Stimulated activated CD8-positive, alpha-beta memory T cell treated with anti-CD3 and anti-CD28 coated beads, Interleukin-12 subunit alpha, Interleukin-12 subunit beta, amount 100 ng/mL, for 1 hour (primary cell): Measurements from ENCODE around the gene ZDHHC7.
"Not testable (repeated sequence)": the region's sequence is repeated elsewhere in the genome, so short reads cannot be mapped to it uniquely, and the experiment has no call there.

Experiments used
- DNase-seq: peaks from one replicate; pipeline ENCODE4 v3.0.0-alpha.2; 2020; ENCODE audit warnings: low read depth

The ZDHHC7 gene

DNA sequence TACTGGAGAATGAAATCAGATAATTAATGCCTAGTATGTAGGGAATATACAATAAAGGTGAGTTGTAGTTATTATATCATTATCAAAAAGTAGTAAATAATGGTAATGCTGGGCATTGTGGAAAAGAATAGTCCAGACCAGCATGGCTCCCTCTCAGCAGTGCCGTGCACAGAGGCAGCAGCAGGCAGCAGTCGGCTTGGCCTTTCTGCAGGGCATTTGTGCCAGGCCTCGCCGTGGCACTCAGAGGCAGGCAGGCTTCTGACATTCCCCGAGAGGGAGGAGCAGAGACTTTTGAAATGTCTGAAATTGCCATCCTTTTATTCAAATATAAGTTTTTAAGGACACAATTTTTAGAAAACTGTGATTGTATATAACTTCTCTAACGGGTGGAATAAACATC lies 31.3 kb upstream of the ZDHHC7 start:
- no peak for DNase-seq

DNA sequence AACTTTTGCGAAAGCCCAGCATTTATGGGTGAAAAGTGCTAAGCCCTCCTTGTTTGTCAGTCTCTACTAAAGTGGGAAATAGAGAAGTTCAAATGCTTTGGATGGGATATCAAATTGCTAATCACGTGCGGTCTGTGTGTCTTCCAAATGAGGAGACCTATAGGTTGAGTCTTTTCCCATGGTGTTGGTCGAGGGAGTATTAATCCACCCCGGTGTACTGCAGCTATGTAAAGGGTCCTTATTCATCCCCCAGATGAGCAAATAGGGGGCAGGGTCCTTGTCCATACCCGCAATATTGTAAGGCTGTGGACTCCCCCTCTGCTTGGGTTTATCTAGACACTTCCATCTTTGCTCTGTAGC lies 30.8 kb upstream of the ZDHHC7 start:
- no peak for DNase-seq

DNA sequence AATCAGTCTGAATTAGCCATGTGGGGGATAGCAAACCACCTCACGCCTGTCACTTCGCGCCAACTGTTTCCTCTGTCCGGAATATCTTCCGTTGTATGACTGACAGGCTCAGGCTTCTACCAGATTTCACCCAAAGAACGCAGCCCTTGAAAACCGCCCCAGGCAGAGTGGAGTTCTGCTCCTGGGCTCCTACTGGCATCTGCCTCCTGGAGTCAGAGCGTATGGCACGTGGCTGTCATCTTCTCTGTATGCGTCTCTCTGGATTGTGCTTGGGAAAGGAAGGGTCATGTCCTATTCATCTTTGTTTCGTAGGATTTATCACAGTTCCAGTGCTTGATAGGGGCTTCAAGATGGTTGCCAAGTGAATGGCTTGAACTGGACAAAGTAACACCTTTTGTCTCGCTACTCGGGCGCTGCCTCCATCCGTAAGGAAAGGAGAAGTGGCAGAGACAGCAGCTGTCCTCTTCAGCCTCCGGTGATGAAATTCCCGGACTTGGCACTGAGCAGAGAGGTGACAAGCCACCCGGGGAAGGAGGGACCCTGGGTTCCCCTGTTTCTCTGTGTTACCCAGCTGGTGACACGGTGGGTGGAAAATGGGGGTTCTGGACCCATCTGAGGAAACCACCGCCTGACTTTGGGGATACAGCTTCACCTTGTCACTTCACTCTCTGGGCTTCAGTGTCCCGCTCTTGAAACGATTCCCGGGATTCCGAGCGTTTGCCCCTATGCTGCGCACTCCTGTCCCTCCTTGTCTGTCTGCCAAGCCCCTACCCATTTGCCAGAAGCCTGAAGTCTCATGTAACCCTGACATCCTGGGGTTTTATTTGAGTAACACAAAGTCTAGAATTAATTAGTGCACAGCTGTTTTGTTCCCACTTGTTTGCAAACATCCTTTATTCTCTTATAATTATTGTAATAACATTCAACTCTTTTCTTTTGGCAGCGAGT lies 30.2 kb upstream of the ZDHHC7 start:
- no peak for DNase-seq

GRCh38 chr16:85040685-85041084 lies 29.4 kb upstream of the ZDHHC7 start:
- DNase-seq: no peak

DNA sequence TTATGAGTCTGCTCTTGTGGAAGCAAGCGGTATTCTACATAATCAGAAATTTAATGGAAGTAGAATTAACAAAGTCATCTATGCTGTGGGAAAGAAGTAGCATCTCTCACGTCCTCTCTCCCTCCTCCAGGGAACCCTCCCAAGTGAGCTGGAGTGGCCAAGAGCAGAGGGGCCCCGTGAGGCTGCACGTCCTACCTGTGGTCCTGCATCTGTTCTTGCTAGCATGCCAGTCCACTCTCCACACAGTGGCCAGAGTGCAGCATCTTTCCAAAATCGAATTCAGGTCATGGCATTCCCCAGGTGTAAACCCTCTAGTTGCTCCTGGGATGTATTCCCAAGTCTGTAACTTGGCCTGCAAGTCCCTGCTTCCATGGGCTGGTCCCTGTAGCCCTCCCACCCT lies 26.4 kb upstream of the ZDHHC7 start:
- DNase-seq: no peak

DNA sequence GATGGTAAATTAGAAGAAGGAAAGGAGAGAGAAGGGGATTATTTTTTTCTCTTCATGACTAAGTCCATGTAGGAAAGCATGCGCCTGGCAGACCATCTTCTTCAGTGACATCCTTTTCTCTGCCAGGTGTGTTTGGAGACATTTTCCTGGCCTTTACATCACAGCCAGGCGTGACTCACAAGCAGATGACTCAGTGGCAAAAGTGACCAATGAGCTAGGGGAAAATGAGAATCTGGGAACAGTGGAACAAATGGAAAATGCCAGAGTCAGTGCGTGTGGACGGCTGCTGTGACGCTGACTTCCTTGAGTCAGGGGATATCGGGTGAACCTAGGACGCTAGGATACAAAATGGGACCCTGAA lies 25.7 kb upstream of the ZDHHC7 start:
- no peak for DNase-seq

DNA sequence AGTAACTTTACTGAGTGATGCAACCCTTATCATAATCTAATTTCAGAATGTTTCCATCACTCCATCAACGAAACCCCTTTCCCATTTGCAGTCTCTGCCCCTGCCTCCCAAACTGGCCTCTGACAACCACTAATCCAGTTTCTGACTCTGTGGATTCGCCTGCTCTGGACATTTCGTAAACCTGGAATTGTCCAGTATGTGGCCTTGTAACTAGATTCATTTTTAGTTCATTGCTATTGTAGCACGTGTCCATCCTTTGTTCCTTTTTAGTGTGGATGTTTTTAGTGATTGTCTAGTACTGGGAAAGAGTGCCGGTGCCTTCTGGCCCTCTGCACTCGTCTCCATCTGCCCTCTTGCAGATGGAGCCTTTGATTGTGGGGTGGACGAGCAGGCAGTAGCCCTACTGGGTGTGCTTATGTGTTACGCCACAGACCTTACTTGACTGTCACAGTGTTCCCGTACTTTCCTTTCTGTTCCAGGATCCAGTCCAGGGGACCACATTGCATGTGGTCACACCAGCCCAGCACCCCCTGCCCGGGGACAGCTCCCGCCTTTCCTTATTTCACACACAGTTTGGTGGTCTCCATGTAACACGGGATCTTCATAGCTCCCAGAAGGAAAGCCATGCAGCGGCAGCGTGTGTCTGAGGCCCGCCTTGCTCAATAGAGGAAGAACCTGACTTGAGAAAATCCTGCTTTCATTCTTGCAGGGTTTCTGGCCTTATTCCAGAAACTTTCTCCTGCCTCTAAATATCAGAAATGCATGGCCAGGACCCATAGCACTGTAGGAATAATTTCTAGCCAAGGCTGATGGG lies 25.1 kb upstream of the ZDHHC7 start:
- no peak for DNase-seq

- DNase-seq: no peak
Observed at GRCh38 chr16:85034591-85035433, 23.5 kb upstream of the ZDHHC7 start.

- no peak for DNase-seq
Observed at GRCh38 chr16:85033171-85033570, 21.8 kb upstream of the ZDHHC7 start.

GRCh38 chr16:85032187-85032586 lies 20.9 kb upstream of the ZDHHC7 start:
- DNase-seq: not testable (repeated sequence)

DNA sequence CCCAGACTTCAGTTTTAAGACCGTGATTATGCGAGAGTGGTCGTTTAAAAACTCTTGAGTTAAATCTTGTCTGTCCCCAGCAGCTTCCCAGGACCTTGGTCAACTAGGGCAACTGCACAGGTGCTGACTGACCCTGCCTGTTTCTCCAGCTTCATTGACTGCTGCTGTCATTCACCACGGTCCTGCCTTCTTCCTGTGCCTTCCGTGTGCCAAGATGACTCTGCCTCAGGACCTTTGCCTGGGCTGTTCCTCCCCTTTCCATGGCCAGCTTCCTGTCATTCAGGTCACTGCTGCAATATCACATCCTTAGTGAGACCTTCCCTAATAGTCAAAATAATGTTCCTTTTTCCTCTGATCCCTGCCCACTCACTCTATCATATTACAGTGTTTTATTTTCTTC lies 20.1 kb upstream of the ZDHHC7 start:
- DNase-seq: no peak

- no peak for DNase-seq
Observed at GRCh38 chr16:85029981-85030401, 18.7 kb upstream of the ZDHHC7 start.

- peak; percentile 37 for DNase-seq
Observed at GRCh38 chr16:85029408-85029784, 18.1 kb upstream of the ZDHHC7 start.

DNA sequence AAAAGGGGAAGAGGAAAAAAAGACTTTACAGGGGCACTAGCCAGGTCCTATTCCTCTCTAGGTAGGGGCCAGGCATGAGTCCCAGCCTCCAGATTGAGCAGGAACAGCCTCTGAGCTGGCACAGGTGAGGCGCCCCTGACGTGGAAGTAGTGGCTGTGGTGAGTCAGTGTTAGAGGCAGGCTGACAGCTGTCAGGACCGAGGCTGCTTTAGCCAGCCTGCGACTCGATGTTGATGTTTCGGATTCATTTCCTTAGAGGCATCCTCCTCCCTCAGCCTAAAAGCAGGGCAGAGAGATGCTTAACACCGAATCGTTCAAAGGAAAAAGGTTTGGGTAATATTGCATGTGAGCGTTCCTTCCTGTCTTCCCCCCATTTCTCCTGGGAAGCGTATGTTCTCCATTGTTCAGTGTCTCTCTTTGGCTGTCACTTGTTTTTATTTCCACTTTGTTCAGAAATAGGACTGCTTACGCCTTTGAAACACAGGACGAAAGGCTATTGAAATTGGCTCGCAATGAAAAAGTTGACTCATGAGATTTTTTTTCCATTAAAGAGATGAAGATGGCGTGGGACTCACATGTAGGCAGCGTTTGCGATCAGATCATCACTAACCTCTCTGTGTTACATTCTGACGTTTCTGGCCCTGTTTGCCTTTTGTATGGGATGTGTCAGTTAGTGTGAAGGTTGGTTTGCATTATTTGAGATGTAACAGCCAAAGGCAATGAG lies 17.5 kb upstream of the ZDHHC7 start:
- DNase-seq: peak; percentile 60

DNA sequence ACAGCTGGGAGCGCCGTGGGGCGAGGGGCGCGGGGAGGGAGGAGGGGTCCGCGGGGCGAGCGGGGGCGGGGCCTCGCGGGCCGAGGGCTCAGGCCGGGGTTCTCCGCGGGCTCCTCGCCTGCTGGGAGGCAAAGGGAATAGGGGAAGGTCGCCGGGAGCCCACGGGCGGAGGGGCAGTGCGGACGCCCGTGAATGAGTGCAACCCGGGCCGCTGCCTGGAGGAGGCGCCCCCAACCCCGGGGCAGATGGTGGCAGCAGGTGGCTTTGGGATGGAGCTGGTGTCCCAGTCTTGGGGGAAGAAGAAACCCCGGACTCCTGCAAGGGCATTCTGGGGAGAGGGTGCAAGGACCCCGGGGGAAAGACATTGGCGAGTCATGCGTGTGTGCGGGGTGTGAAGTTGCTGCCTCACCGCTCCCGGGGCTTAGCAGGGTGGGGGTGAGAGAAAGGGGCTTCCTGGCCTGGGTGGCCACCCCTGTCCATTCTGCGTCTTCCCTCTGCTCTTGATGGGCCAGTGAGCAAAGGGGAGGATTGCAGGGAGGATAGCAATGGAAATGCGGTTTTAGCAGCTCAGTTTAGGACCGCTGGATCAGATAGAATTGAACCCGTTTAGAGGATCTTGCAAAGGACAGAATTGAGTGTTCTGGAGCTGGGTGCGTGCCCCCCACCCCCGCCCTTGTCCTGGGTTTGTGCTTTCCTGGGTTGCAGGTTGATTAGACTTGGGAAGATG lies 16.8 kb upstream of the ZDHHC7 start:
- DNase-seq: no peak

- DNase-seq: peak; percentile 94
Observed at GRCh38 chr16:85027349-85027957, 16.1 kb upstream of the ZDHHC7 start, which contains the start of gene KIAA0513. TSS of gene KIAA0513 (plus strand) at chr16:85027795. CDS start at chr16:85067072, 39,277 bp downstream.

- DNase-seq: no peak
Observed at GRCh38 chr16:85026703-85027102, 15.4 kb upstream of the ZDHHC7 start.

- DNase-seq: no peak
Observed at GRCh38 chr16:85025781-85026653, 14.7 kb upstream of the ZDHHC7 start.

DNA sequence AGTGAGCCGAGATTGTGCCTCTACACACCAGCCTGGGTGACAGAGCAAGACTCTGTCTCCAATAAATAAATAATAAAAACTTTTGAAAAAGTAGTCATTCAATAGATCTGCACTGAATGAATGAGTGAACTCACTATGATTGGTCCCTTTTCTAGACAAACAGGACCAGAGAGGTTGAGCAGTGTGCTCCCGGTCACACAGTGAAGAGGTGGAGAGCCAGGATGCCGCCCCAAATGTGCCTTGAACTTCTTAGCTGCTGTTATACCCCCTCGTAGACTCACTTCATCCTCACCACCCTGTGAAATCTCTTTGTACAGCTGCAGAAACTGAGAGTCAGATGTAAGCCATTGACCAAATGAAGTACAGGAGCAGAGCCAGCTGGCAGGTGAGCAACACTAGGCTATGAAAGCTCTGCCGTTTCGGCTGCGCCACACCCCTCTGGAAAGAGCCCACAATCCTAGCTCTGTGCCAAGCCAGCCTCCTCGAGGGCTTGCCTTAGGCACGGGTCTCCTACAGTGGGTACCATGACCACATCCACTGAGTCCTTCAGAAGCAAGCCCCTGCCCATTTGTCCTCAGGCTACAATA lies 8.4 kb upstream of the ZDHHC7 start:
- no peak for DNase-seq
